ENCODE measurements around the gene ZBTB44.

DNA sequence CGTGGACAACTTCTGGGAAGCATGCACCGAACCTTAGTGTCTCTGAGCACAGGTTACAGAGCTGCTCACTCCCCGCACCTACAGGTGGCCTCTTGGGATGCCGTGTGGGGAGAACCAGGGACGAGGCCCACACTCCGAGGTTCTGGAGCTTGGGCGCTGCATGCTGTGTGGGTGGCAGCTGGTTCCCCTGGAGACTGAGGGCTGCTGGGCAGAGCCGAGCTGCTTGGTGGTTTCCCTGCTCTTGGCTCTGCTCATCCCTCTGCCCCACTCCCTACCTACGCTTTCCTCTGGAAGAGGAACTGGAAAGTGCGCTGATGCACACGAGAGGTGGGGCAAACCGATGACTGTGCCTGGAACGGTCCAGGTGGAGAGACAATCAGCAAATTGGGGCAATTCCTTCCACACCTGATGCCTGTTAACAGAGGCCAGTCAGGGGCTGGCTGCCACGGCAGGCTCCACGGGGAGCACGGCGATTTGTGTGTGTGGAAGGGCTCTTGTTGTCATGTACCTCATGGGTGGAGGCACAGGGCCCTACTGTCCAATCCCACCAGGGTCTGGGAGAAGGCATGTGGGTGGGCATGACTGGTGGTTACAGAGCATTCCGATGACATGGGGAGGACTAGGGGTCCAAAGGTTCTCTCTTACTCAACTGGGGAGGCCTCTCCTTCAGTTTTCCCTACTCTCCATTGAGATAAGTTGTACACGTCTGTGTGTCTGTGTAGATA, 94.2 kb downstream of the ZBTB44 start:
- TF ChIP-seq EZH2 (IDR thresholded peaks at IDR 0.05) (no peak), POLR2AphosphoS5 (IDR thresholded peaks at IDR 0.05; ENCODE audit: borderline replicate concordance, low read depth, low read length) (no peak)
